ENCODE measurements around the gene PDPR.
"Not testable (repeated sequence)": the region's sequence is repeated elsewhere in the genome, so short reads cannot be mapped to it uniquely, and the experiment has no call there.

DNA sequence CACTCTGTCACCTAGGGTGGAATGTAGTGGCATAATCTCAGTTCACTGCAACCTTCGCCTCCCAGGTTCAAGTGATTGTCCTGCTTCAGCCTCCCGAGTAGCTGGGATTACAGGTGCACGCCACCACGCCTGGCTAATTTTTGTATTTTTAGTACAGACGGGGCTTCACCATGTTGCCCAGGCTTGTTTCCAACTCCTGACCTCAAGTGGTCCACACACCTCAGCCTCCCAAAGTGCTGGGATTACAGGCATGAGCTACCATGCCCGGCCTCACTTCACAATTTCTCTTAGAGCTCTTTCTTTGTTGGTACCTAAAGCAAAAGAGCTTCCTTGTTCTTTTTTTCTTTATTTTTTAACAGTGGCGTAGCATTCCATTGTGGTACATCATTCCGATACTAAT, 35.2 kb downstream of the PDPR start:
- not testable (repeated sequence) for TF ChIP-seq CTCF (IDR thresholded peaks at IDR 0.05; ENCODE audit: poor library complexity); EZH2phosphoT487 (IDR thresholded peaks at IDR 0.05; ENCODE audit: low read depth, severe bottlenecking, unreplicated experiment); EZH2 (IDR thresholded peaks at IDR 0.05; ENCODE audit: borderline replicate concordance)
